ENCODE data around the gene CCN2.

GRCh38 chr6:131910956-131911355, 40.2 kb downstream of the CCN2 start:
- TF ChIP-seq POLR2A (IDR thresholded peaks at IDR 0.05; ENCODE audit: low read depth, low read length) (no peak), TAF1 (IDR thresholded peaks at IDR 0.05; ENCODE audit: low read depth, low read length) (no peak), POU2F2 (IDR thresholded peaks at IDR 0.05; ENCODE audit: low read depth, low read length) (no peak), POLR2AphosphoS5 (IDR thresholded peaks at IDR 0.05; ENCODE audit: low read depth, low read length) (no peak), SPI1 (IDR thresholded peaks at IDR 0.05; ENCODE audit: low read depth, low read length) (no peak), PAX5 (IDR thresholded peaks at IDR 0.05; ENCODE audit: insufficient read depth, low read length, severe bottlenecking) (no peak)

All from GM12891 (cell line).